ENCODE measurements around the gene MAN1A1.

GRCh38 chr6:119317007-119317406 lies 32.6 kb downstream of the MAN1A1 start:
- TF ChIP-seq CTCF (IDR thresholded peaks at IDR 0.05; ENCODE audit: insufficient read depth, low read length, poor library complexity, severe bottlenecking): no peak
- TF ChIP-seq EZH2phosphoT487 (conservative IDR thresholded peaks at IDR 0.05; ENCODE audit: low read length): no peak

Measured in SU-DHL-6 (cell line).